Measurements from ENCODE around the gene CIROP. TPM values are rescaled to one million over a fixed set of nuclear protein-coding genes. Genes with fewer than 3 reads are reported as not detected.

CIROP gene
- total RNA-seq, 2 experiments from 2014 or later, result not detected

- Mint-ChIP-seq H3K36me3 (ENCODE audit: low read depth) (no peaks in the 10 kb centered on the region), H3K4me3 (no peak overlapping the region), H3K27me3 (no peaks in the 10 kb centered on the region), H3K4me1 (peaks cover 2% of the 10 kb centered on the region), H3K27ac (no peak overlapping the region), H3K9me3 (no peaks in the 10 kb centered on the region)
- DNase-seq, result no peak
- POLR2A ChIA-PET, result no interaction called here
- CTCF ChIA-PET, result interaction anchor here (1.5 kb wide), 1 partner anchor 15 kb away, joined by 4 read pairs; no protein-coding TSS in a partner anchor
Measured at GRCh38 chr14:23105348-23105824, 597 bp upstream of the CIROP start.

GRCh38 chr14:23104070-23104590 lies 659 bp downstream of the CIROP start:
- POLR2A ChIA-PET, result interaction anchor here (0.7 kb wide), 1 partner anchor 138 kb away, joined by 3 read pairs; no protein-coding TSS in a partner anchor
- H3K4me1 Mint-ChIP-seq, result peaks cover 2% of the 10 kb centered on the region
- no peak for DNase-seq

GRCh38 chr14:23103581-23103980 lies 1.2 kb downstream of the CIROP start:
- no peaks in the 10 kb centered on the region for H3K9me3 Mint-ChIP-seq
- ChIA-PET POLR2A (interaction anchor here (0.7 kb wide), 1 partner anchor 139 kb away, joined by 3 read pairs; no protein-coding TSS in a partner anchor), CTCF (interaction anchor here (0.6 to 3.2 kb wide), 3 partner anchors 9 to 23 kb away, joined by 3 to 12 read pairs (median 4); partner anchors contain the start of genes ACIN1 and C14orf119)
- DNase-seq, result no peak
- peaks cover 2% of the 10 kb centered on the region for H3K4me1 Mint-ChIP-seq
- H3K27ac Mint-ChIP-seq, result no peak overlapping the region
- H3K27me3 Mint-ChIP-seq, result no peaks in the 10 kb centered on the region
- H3K36me3 Mint-ChIP-seq (ENCODE audit: low read depth), result peaks cover 4% of the 10 kb centered on the region
- H3K4me3 Mint-ChIP-seq, result no peak overlapping the region

More at GRCh38 chr14:23104070-23104590, 659 bp downstream of the CIROP start:
- Mint-ChIP-seq H3K27me3 (no peaks in the 10 kb centered on the region), H3K27ac (no peak overlapping the region), H3K36me3 (ENCODE audit: low read depth) (peaks cover 2% of the 10 kb centered on the region), H3K9me3 (no peaks in the 10 kb centered on the region), H3K4me3 (no peak overlapping the region)
- CTCF ChIA-PET, result interaction anchor here (1.5 to 3.2 kb wide), 2 partner anchors 16 to 17 kb away, joined by 4 to 12 read pairs; no protein-coding TSS in a partner anchor

GRCh38 chr14:23102801-23103200 lies 2.0 kb downstream of the CIROP start:
- H3K4me3 Mint-ChIP-seq, result no peak overlapping the region
- H3K27me3 Mint-ChIP-seq, result no peaks in the 10 kb centered on the region
- H3K9me3 Mint-ChIP-seq, result no peaks in the 10 kb centered on the region
- CTCF ChIA-PET, result interaction anchor here (0.6 to 3.2 kb wide), 4 partner anchors 8 to 41 kb away, joined by 3 to 12 read pairs (median 4); partner anchors contain the start of genes ACIN1 and C14orf119
- POLR2A ChIA-PET, result interaction anchor here (0.6 kb wide), 1 partner anchor 233 kb away, joined by 4 read pairs; no protein-coding TSS in a partner anchor
- H3K27ac Mint-ChIP-seq, result no peak overlapping the region
- peaks cover 3% of the 10 kb centered on the region for H3K4me1 Mint-ChIP-seq
- peaks cover 11% of the 10 kb centered on the region for H3K36me3 Mint-ChIP-seq (ENCODE audit: low read depth)
- DNase-seq, result no peak

GRCh38 chr14:23101986-23102625 lies 2.7 kb downstream of the CIROP start:
- Mint-ChIP-seq H3K4me1 (peaks cover 10% of the 10 kb centered on the region), H3K27ac (no peak overlapping the region), H3K27me3 (no peaks in the 10 kb centered on the region), H3K4me3 (no peak overlapping the region), H3K9me3 (no peaks in the 10 kb centered on the region), H3K36me3 (ENCODE audit: low read depth) (peaks cover 18% of the 10 kb centered on the region)
- POLR2A ChIA-PET, result no interaction called here
- no peak for DNase-seq
- CTCF ChIA-PET, result interaction anchor here (1.3 to 3.2 kb wide), 2 partner anchors 15 to 19 kb away, joined by 3 to 12 read pairs; no protein-coding TSS in a partner anchor

GRCh38 chr14:23101213-23101970 lies 3.4 kb downstream of the CIROP start:
- no peaks in the 10 kb centered on the region for H3K9me3 Mint-ChIP-seq
- peaks cover 23% of the 10 kb centered on the region for H3K36me3 Mint-ChIP-seq (ENCODE audit: low read depth)
- H3K27ac Mint-ChIP-seq, result no peak overlapping the region
- POLR2A ChIA-PET, result no interaction called here
- CTCF ChIA-PET, result interaction anchor here (1.2 to 3.2 kb wide), 2 partner anchors 9 to 19 kb away, joined by 6 to 12 read pairs; no protein-coding TSS in a partner anchor
- H3K4me3 Mint-ChIP-seq, result no peak overlapping the region
- peaks cover 17% of the 10 kb centered on the region for H3K4me1 Mint-ChIP-seq
- DNase-seq, result no peak
- no peaks in the 10 kb centered on the region for H3K27me3 Mint-ChIP-seq

- no peak overlapping the region for H3K27ac Mint-ChIP-seq
Measured at GRCh38 chr14:23099212-23099861, 5.5 kb downstream of the CIROP start.

GRCh38 chr14:23097786-23098185 lies 7.0 kb downstream of the CIROP start:
- POLR2A ChIA-PET, result no interaction called here
- Mint-ChIP-seq H3K27ac (no peak overlapping the region), H3K4me3 (no peak overlapping the region), H3K4me1 (peaks cover 27% of the 10 kb centered on the region), H3K36me3 (ENCODE audit: low read depth) (peaks cover 28% of the 10 kb centered on the region), H3K27me3 (no peaks in the 10 kb centered on the region), H3K9me3 (no peaks in the 10 kb centered on the region)
- no peak for DNase-seq
- CTCF ChIA-PET, result interaction anchor here (1.1 to 3.9 kb wide), 3 partner anchors 23 to 39 kb away, joined by 4 to 15 read pairs (median 4); no protein-coding TSS in a partner anchor

More at GRCh38 chr14:23099212-23099861, 5.5 kb downstream of the CIROP start:
- DNase-seq, result no peak
- CTCF ChIA-PET, result interaction anchor here (0.6 to 3.9 kb wide), 3 partner anchors 21 to 99 kb away, joined by 3 to 15 read pairs (median 3); no protein-coding TSS in a partner anchor
- Mint-ChIP-seq H3K4me3 (no peak overlapping the region), H3K9me3 (no peaks in the 10 kb centered on the region), H3K36me3 (ENCODE audit: low read depth) (peaks cover 23% of the 10 kb centered on the region), H3K27me3 (no peaks in the 10 kb centered on the region), H3K4me1 (peaks cover 17% of the 10 kb centered on the region)
- POLR2A ChIA-PET, result interaction anchor here (0.7 kb wide), 1 partner anchor 83 kb away, joined by 3 read pairs; no protein-coding TSS in a partner anchor

GRCh38 chr14:23095196-23096108 lies 9.3 kb downstream of the CIROP start, which contains the start of gene C14orf119:
Gene C14orf119, plus strand, starts transcription at chr14:23095505. Its CDS starts 2,154 bp downstream, at chr14:23097659.
- no peaks in the 10 kb centered on the region for H3K27me3 Mint-ChIP-seq
- peaks cover 34% of the 10 kb centered on the region for H3K4me1 Mint-ChIP-seq
- CTCF ChIA-PET, result interaction anchor here (0.6 to 2.8 kb wide), 10 partner anchors 8 to 445 kb away, joined by 3 to 19 read pairs (median 6); partner anchors contain the start of gene CDH24
- H3K9me3 Mint-ChIP-seq, result no peaks in the 10 kb centered on the region
- H3K4me3 Mint-ChIP-seq, result no peak within 1 kb of the TSS
- peak; percentile 100 for DNase-seq
- peaks cover 41% of the 10 kb centered on the region for H3K36me3 Mint-ChIP-seq (ENCODE audit: low read depth)
- POLR2A ChIA-PET, result interaction anchor here (0.8 to 1.4 kb wide), 7 partner anchors 24 to 506 kb away, joined by 3 to 12 read pairs (median 6); partner anchors contain the start of genes CEBPE and PABPN1
- H3K27ac Mint-ChIP-seq, result no peak within 1 kb of the TSS

GRCh38 chr14:23094666-23095195 lies 10.1 kb downstream of the CIROP start, which contains the start of gene ACIN1:
Gene ACIN1, minus strand, starts transcription at chr14:23095136. Its CDS starts 24 bp downstream, at chr14:23095112.
- ChIA-PET POLR2A (interaction anchor here (0.5 to 1.4 kb wide), 8 partner anchors 18 to 502 kb away, joined by 3 to 12 read pairs (median 4); partner anchors contain the start of genes CEBPE and PABPN1), CTCF (interaction anchor here (0.6 to 2.8 kb wide), 10 partner anchors 9 to 446 kb away, joined by 3 to 19 read pairs (median 6); partner anchors contain the start of gene CDH24)
- Mint-ChIP-seq H3K4me3 (no peak within 1 kb of the TSS), H3K9me3 (no peaks in the 10 kb centered on the region), H3K4me1 (peaks cover 35% of the 10 kb centered on the region), H3K36me3 (ENCODE audit: low read depth) (peaks cover 48% of the 10 kb centered on the region), H3K27ac (no peak within 1 kb of the TSS), H3K27me3 (no peaks in the 10 kb centered on the region)
- peak; percentile 79 for DNase-seq
